Measurements from ENCODE around the gene PRXL2A.

- TF ChIP-seq, protein P1, sequence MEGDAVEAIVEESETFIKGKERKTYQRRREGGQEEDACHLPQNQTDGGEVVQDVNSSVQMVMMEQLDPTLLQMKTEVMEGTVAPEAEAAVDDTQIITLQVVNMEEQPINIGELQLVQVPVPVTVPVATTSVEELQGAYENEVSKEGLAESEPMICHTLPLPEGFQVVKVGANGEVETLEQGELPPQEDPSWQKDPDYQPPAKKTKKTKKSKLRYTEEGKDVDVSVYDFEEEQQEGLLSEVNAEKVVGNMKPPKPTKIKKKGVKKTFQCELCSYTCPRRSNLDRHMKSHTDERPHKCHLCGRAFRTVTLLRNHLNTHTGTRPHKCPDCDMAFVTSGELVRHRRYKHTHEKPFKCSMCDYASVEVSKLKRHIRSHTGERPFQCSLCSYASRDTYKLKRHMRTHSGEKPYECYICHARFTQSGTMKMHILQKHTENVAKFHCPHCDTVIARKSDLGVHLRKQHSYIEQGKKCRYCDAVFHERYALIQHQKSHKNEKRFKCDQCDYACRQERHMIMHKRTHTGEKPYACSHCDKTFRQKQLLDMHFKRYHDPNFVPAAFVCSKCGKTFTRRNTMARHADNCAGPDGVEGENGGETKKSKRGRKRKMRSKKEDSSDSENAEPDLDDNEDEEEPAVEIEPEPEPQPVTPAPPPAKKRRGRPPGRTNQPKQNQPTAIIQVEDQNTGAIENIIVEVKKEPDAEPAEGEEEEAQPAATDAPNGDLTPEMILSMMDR (IDR thresholded peaks at IDR 0.05 in 4 of 5, conservative IDR thresholded peaks at IDR 0.05 in 1 of 5), result no peak
- TF ChIP-seq POLR2A (IDR thresholded peaks at IDR 0.05), result no peak
Measured at GRCh38 chr10:80485946-80486764, 77.8 kb downstream of the PRXL2A start.
